ENCODE measurements around the gene CDK15.

Gene CDK15

DNA sequence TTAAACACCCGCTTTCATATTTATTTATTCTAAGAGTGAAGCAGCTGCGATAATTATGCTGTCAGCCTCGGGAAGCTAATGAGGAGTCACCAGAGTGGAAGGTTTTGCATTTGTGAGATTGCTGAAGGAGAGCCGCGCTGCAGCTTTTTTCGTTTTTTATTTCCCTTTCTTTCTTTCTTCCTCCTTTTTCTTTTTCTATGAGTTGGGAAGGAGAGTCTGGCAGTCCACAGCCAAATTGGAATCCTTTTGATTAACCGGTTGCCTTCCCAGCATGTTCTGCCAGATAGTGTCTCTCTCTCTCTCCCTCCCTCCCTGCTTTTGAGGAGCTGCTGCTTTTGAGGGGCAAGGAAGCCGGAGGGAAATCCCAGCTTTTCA is 82.1 kb downstream of the CDK15 start:
- no peaks in the 10 kb centered on the region for H3K9me3 ChIP-seq (ENCODE audit: low read depth, low read length)
- H3K27ac ChIP-seq, result no peak overlapping the region
- H3K9ac ChIP-seq (ENCODE audit: insufficient read length), result no peak overlapping the region
- TF ChIP-seq EZH2 (IDR thresholded peaks at IDR 0.05), result no peak
- no peak for TF ChIP-seq POLR2AphosphoS5 (IDR thresholded peaks at IDR 0.05; ENCODE audit: borderline replicate concordance, low read depth, low read length)
- no peak for TF ChIP-seq FOXP2 (optimal IDR thresholded peaks at IDR 0.05; ENCODE audit: control extremely low read depth, extremely low read length, insufficient read depth)
- no peak for DNase-seq (ENCODE audit: low read depth, low spot score)
- H3K36me3 ChIP-seq (ENCODE audit: insufficient read depth, low read length), result no peaks in the 10 kb centered on the region
- peak overlapping the region; percentile 55 for H3K4me3 ChIP-seq

DNA sequence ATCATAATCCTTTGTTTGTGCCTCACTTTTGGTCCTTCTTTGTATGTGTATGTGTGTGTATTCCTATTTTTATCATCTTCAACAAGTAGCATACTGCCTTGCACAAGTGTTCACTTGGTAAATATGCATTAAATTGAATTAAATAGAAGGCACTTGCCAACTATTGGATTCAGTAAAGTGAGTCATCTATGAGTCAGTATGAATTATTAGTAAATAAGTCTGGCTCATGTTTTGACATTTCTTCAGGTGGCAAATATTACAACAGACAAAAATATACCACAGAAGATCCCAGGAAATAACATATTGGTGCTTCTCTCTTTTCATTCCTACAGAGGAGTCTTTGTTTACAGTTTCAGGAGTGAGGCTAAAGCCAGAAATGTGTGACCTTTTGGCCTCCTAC is 84.1 kb downstream of the CDK15 start:
- TF ChIP-seq EZH2 (IDR thresholded peaks at IDR 0.05), result no peak
- no peak for TF ChIP-seq POLR2AphosphoS5 (IDR thresholded peaks at IDR 0.05; ENCODE audit: borderline replicate concordance, low read depth, low read length)
- no peak for TF ChIP-seq FOXP2 (optimal IDR thresholded peaks at IDR 0.05; ENCODE audit: control extremely low read depth, extremely low read length, insufficient read depth)
- no peak overlapping the region for H3K4me3 ChIP-seq
- DNase-seq (ENCODE audit: low read depth, low spot score), result no peak
- H3K27ac ChIP-seq, result no peak overlapping the region
- H3K9me3 ChIP-seq (ENCODE audit: low read depth, low read length), result no peaks in the 10 kb centered on the region
- no peaks in the 10 kb centered on the region for H3K36me3 ChIP-seq (ENCODE audit: insufficient read depth, low read length)
- H3K9ac ChIP-seq (ENCODE audit: insufficient read length), result no peak overlapping the region

GRCh38 chr2:201891676-201892075 is 85.3 kb downstream of the CDK15 start:
- TF ChIP-seq EZH2 (IDR thresholded peaks at IDR 0.05) (no peak), FOXP2 (optimal IDR thresholded peaks at IDR 0.05; ENCODE audit: control extremely low read depth, extremely low read length, insufficient read depth) (no peak), POLR2AphosphoS5 (IDR thresholded peaks at IDR 0.05; ENCODE audit: borderline replicate concordance, low read depth, low read length) (no peak)
- no peaks in the 10 kb centered on the region for H3K36me3 ChIP-seq (ENCODE audit: insufficient read depth, low read length)
- no peak overlapping the region for H3K9ac ChIP-seq (ENCODE audit: insufficient read length)
- no peaks in the 10 kb centered on the region for H3K9me3 ChIP-seq (ENCODE audit: low read depth, low read length)
- no peak overlapping the region for H3K4me3 ChIP-seq
- DNase-seq (ENCODE audit: low read depth, low spot score), result no peak
- no peak overlapping the region for H3K27ac ChIP-seq

DNA sequence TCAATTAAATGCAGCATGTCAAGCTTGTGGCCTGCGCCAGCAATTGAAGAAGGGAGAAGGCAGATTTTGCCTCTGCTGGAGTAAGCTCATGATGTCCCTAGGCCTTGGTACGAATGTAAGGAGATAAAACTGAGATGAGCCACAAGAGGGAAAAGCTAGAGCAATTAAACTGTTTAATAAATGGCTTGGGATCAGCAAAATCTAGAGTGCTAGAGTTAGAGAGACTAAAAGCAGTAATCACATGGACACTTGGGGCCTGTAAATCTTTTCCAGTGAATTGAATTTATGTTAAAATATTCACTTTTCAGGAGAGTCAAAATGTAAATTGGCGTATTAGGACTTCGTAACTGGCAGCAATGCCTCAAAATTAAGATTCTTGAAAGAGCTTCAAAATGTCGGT is 86.2 kb downstream of the CDK15 start:
- no peaks in the 10 kb centered on the region for H3K9me3 ChIP-seq (ENCODE audit: low read depth, low read length)
- no peak overlapping the region for H3K4me3 ChIP-seq

DNA sequence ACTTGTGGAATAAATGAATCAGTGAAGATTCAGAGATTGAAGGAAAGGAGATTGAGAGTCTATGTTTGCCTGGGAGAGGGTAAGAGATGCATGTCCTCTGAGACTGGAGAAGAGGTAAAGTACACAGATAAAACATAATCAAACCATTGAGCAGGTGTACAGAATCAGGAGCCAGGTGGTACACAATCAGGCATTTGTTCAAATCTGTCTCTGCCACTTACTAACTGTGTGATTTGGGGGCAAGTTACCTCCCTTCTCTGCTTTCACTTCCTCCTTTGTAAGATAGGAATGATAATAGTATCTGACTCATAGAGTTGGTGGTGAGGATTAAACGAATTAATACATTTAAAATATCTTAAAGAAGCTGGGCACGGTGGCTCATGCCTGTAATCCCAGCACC is 94.0 kb downstream of the CDK15 start:
- DNase-seq (ENCODE audit: low read depth, low spot score), result no peak
- TF ChIP-seq FOXP2 (optimal IDR thresholded peaks at IDR 0.05; ENCODE audit: control extremely low read depth, extremely low read length, insufficient read depth), result no peak
- no peak for TF ChIP-seq POLR2AphosphoS5 (IDR thresholded peaks at IDR 0.05; ENCODE audit: borderline replicate concordance, low read depth, low read length)
- no peak for TF ChIP-seq EZH2 (IDR thresholded peaks at IDR 0.05)
- Histone ChIP-seq H3K36me3 (ENCODE audit: insufficient read depth, low read length) (no peaks in the 10 kb centered on the region), H3K9me3 (ENCODE audit: low read depth, low read length) (no peaks in the 10 kb centered on the region), H3K27ac (no peak overlapping the region), H3K9ac (ENCODE audit: insufficient read length) (no peak overlapping the region), H3K4me3 (no peak overlapping the region)

More for the DNA sequence above, 86.2 kb downstream of the CDK15 start:
- TF ChIP-seq FOXP2 (optimal IDR thresholded peaks at IDR 0.05; ENCODE audit: control extremely low read depth, extremely low read length, insufficient read depth), result no peak
- no peak for DNase-seq (ENCODE audit: low read depth, low spot score)
- Histone ChIP-seq H3K36me3 (ENCODE audit: insufficient read depth, low read length) (no peaks in the 10 kb centered on the region), H3K27ac (no peak overlapping the region), H3K9ac (ENCODE audit: insufficient read length) (no peak overlapping the region)

DNA sequence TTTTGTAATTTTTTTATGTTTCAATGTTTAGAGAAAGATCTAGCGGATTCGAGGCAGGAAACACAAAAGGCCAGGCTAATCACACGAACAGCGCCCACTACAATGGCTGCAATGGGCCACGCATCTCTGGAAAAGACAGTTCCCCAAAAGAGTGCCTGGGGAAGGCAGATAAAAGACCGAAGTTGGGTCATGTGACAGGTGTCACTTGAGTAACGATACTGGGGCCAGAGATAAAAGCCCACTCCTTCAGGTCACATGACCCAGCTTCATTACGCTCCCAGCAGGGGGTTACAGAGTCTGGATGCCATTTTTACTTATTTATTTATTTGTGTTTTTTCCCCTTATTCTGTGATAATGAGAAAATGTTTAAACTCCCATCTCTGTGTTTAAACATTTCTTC is 95.4 kb downstream of the CDK15 start:
- H3K27ac ChIP-seq, result no peak overlapping the region
- no peaks in the 10 kb centered on the region for H3K9me3 ChIP-seq (ENCODE audit: low read depth, low read length)
- TF ChIP-seq FOXP2 (optimal IDR thresholded peaks at IDR 0.05; ENCODE audit: control extremely low read depth, extremely low read length, insufficient read depth) (no peak), EZH2 (IDR thresholded peaks at IDR 0.05) (no peak), POLR2AphosphoS5 (IDR thresholded peaks at IDR 0.05; ENCODE audit: borderline replicate concordance, low read depth, low read length) (no peak)
- H3K4me3 ChIP-seq, result no peak overlapping the region
- no peak overlapping the region for H3K9ac ChIP-seq (ENCODE audit: insufficient read length)
- no peaks in the 10 kb centered on the region for H3K36me3 ChIP-seq (ENCODE audit: insufficient read depth, low read length)
- DNase-seq (ENCODE audit: low read depth, low spot score), result no peak

DNA sequence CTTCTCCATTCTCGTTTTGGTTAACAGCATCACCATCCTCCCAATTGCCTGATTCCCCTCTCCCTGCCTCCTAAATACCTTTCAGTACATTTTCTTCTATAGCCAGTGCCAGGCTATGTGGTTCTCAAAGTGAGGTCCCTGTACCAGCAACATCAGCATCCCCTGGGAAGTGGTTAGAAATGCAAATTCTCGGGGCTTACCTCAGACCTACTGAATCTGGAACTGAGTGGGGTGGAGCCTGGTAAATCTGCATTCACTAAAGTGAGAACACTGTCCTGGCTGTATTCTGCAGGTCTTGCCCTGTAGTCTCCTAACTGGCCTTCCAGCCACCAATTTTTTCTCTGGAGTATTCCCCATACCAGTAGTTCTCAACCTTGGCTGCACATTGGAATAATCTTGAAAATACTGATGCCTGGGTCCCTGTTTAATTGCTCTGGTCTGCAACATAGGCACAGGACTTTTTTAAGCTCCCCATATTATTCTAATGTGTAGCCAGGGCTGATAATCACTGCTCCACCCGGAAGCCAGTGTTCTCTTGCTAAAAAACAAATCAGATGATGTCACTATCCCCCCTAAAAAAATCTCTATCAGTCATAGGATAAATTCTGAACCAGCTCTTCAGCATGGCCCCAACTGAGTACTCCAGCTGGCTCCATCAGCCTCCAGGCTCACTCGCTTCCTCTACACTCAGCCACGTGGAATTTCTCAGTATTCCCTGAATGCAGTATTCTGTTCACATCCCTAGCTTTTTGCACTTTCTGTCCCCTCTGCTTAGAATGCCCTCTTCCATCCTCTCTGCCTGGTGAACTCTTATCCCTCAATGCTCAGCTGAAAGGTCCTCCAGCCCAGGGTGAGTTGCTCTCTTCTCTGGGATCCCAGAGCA is 98.4 kb downstream of the CDK15 start:
- Histone ChIP-seq H3K9me3 (ENCODE audit: low read depth, low read length) (no peaks in the 10 kb centered on the region), H3K9ac (ENCODE audit: insufficient read length) (no peak overlapping the region), H3K27ac (no peak overlapping the region), H3K4me3 (no peak overlapping the region), H3K36me3 (ENCODE audit: insufficient read depth, low read length) (no peaks in the 10 kb centered on the region)
- DNase-seq (ENCODE audit: low read depth, low spot score), result no peak
- no peak for TF ChIP-seq POLR2AphosphoS5 (IDR thresholded peaks at IDR 0.05; ENCODE audit: borderline replicate concordance, low read depth, low read length)
- TF ChIP-seq EZH2 (IDR thresholded peaks at IDR 0.05), result no peak
- no peak for TF ChIP-seq FOXP2 (optimal IDR thresholded peaks at IDR 0.05; ENCODE audit: control extremely low read depth, extremely low read length, insufficient read depth)

DNA sequence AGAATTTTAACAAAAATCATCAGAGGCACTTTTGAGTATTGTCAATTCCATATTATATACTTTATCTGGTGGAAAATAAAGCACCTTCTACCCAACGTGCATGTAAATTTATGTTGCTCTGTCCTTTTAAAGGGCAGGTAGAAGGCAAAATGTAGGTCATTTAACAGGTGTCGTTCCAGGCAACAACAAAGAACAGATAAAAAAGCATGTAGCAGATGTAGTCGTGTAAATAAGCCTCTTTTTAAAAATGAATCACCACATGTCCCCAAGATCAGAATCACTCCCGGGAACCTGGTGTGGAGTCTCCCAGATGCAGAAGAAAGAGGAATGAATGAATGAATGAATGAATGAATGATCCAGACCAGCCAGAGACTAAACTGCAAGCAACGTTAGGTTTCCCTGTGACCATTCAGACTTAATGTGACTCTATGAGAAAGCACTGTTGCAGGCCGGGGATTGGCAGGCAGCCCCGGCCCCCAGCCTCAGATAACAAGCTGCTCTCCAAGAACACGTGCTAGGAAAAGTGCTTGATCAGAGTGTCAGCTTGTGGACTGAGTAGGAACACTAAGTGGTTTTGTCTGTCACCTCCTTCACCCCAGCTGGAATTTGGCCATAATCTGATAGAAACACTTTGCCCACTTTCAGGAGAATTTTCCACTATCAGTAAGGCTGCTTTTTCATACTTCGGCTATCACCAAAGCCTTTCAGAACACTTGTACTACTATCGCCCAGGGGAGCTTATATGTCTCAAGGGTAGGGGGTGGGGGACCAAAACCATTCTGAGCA is 100.6 kb downstream of the CDK15 start:
- no peaks in the 10 kb centered on the region for H3K36me3 ChIP-seq (ENCODE audit: insufficient read depth, low read length)
- no peak overlapping the region for H3K9ac ChIP-seq (ENCODE audit: insufficient read length)
- H3K27ac ChIP-seq, result no peak overlapping the region
- no peak for DNase-seq (ENCODE audit: low read depth, low spot score)
- H3K9me3 ChIP-seq (ENCODE audit: low read depth, low read length), result no peaks in the 10 kb centered on the region
- H3K4me3 ChIP-seq, result no peak overlapping the region
- TF ChIP-seq EZH2 (IDR thresholded peaks at IDR 0.05) (no peak), POLR2AphosphoS5 (IDR thresholded peaks at IDR 0.05; ENCODE audit: borderline replicate concordance, low read depth, low read length) (no peak), FOXP2 (optimal IDR thresholded peaks at IDR 0.05; ENCODE audit: control extremely low read depth, extremely low read length, insufficient read depth) (no peak)
